GM12801 (cell line): ENCODE measurements around the gene SDHB.

Experiments
- TF ChIP-seq, protein P1 (sequence below): IDR thresholded peaks from one replicate; pipeline ENCODE4 v1.5.1; 2011; ENCODE audit warnings: control low read depth; ENCODE audit not compliant: insufficient read length; ENCODE audit errors: extremely low read depth

The SDHB gene

DNA sequence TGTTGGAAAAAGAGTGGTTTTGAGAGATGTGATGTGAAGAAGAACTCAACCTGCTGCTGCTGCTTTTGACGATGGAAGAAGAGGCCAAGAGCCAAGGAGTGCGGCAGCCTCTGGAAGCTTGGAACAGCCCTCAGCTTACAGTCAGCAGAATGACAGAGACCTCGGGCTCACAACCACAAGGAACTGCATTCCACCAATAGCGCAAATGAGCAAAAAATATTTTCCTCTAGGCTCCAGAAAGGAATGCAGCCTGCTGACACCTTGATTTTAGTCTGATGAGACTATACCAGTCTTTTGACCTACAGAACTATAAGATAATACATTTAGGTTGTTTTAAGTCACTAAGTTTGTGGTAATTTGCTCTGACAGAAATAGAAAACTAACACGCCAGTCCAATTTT is 10.2 kb downstream of the SDHB start:
- TF ChIP-seq, protein P1, sequence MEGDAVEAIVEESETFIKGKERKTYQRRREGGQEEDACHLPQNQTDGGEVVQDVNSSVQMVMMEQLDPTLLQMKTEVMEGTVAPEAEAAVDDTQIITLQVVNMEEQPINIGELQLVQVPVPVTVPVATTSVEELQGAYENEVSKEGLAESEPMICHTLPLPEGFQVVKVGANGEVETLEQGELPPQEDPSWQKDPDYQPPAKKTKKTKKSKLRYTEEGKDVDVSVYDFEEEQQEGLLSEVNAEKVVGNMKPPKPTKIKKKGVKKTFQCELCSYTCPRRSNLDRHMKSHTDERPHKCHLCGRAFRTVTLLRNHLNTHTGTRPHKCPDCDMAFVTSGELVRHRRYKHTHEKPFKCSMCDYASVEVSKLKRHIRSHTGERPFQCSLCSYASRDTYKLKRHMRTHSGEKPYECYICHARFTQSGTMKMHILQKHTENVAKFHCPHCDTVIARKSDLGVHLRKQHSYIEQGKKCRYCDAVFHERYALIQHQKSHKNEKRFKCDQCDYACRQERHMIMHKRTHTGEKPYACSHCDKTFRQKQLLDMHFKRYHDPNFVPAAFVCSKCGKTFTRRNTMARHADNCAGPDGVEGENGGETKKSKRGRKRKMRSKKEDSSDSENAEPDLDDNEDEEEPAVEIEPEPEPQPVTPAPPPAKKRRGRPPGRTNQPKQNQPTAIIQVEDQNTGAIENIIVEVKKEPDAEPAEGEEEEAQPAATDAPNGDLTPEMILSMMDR: no peak

DNA sequence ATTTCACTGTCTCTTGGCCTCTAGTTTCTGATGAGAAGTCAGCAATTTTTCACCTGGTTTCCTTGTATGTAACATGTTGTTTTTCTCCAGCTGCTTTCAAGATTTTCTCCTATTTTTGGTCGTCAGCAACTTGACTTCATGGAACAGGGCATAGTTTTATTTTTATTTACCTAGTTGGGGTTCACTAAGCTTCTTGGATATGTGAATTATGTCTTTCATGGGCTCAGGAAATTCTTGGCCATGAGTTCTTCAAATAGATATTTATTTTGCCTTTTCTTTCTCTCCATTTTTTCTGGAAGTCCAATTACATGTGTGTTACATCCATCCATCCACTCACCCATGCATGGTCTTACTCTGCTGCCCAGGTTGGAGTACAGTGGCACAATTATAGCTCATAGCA is 13.7 kb downstream of the SDHB start:
- TF ChIP-seq, protein P1: no peak

DNA sequence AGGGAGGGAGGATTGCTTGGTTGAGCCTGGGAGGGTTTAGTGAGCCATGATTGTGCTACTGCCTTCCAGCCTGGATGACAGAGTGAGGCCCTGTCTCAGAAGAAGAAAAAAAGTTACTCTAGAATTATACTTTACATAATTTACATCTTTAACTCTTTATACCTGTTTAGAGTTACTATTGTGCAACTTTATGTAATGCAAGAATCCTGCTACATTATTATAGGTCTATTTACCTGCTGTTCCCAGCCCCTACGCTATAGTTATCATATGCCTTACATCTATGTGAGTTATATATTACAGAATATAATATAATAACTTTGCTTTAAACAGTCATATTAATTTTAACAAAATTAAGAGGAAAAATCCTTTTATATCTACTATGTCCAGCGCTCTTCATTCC is 14.3 kb downstream of the SDHB start:
- TF ChIP-seq, protein P1: no peak

DNA sequence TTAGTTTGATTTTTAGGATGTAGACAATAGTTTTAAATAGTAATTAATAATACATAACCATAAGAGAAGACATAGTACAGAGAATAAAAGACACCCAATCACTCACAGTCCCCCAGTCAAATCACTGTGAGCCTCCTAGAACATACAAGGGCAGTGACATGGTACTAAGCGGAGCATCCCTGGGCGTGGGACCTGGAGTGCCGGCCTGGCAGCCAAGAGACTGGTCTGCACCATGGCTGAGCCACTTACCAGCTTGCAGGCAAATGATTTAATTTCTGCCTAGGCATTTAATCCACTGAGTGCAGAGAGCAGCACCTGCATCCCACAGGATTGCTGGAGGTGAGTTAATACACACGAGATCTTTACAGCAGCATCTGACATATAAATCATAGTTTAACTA is 20.4 kb downstream of the SDHB start:
- TF ChIP-seq, protein P1: no peak

- TF ChIP-seq, protein P1: no peak
These were observed 21.1 kb downstream of the SDHB start for GRCh38 chr1:17032741-17033140.

GRCh38 chr1:17031436-17031835 is 22.4 kb downstream of the SDHB start:
- TF ChIP-seq, protein P1: no peak

DNA sequence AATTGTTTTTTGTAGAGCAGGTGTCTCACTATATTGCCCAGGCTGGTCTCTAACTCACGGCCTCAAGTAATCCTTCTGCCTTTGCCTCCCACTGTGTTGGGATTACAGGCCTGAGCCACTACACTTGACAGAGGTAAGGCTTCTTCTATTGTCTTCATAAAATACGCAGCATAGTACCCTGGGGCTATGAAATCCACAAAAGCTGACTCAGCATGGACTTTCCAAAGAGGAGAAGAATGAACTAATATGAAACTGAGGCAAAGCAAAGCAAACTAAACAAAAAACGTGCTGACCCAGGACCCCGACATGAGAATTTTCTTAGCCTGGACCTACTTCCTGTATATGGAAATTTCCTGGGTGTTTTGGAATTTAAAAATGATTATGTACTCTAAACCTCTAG is 23.6 kb downstream of the SDHB start:
- TF ChIP-seq, protein P1: no peak
